NCI-H345 treated with DMSO at 0.1 percent for 48 hours (cell line): ENCODE measurements around the gene CEBPZ.
"Not testable (repeated sequence)": the region's sequence is repeated elsewhere in the genome, so short reads cannot be mapped to it uniquely, and the experiment has no call there.

Source experiments
- DNase-seq: peaks from one replicate; lab custom pipeline; 2025; ENCODE audit not compliant: unreplicated experiment; lab: John Stamatoyannopoulos, UW

The CEBPZ gene, protein sequence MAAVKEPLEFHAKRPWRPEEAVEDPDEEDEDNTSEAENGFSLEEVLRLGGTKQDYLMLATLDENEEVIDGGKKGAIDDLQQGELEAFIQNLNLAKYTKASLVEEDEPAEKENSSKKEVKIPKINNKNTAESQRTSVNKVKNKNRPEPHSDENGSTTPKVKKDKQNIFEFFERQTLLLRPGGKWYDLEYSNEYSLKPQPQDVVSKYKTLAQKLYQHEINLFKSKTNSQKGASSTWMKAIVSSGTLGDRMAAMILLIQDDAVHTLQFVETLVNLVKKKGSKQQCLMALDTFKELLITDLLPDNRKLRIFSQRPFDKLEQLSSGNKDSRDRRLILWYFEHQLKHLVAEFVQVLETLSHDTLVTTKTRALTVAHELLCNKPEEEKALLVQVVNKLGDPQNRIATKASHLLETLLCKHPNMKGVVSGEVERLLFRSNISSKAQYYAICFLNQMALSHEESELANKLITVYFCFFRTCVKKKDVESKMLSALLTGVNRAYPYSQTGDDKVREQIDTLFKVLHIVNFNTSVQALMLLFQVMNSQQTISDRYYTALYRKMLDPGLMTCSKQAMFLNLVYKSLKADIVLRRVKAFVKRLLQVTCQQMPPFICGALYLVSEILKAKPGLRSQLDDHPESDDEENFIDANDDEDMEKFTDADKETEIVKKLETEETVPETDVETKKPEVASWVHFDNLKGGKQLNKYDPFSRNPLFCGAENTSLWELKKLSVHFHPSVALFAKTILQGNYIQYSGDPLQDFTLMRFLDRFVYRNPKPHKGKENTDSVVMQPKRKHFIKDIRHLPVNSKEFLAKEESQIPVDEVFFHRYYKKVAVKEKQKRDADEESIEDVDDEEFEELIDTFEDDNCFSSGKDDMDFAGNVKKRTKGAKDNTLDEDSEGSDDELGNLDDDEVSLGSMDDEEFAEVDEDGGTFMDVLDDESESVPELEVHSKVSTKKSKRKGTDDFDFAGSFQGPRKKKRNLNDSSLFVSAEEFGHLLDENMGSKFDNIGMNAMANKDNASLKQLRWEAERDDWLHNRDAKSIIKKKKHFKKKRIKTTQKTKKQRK

DNA sequence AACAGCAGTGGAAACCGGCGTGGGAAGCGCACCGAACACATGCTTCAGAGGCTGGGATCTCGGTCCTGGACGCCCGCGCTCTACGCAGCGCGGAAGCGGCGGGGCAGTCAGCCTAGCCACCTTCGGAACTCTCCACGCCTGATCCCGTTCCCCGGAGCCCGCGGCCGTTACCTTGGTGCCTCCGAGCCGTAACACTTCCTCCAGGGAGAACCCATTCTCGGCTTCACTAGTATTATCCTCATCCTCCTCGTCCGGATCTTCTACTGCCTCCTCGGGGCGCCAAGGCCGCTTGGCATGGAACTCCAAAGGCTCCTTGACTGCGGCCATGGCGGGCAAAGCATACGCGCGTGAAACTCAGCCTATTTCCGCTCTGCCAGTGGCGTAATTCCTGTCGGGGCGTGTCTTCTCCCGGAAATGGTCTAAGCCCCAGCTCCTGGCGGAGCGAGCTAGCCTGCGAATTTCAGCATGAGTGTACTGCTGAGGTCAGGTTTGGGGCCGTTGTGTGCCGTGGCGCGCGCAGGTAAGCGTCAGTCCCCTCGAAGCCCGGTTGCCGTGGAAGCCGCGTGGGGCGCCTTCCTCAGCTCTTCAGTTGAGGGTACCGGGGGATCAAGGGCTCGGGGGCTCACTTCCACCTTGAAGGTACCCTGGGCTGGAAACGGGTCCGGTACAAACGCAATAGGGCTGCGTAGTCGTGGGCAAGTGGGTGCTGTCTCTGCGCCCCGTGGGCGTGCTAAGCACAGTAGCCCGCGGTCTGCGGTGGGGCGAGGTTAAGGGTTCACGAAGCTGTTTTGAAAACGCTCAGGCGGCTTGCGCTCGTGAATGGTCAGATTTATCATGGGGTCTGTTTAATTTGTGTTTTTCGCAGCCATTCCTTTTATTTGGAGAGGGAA lies at the start of gene CEBPZ, which contains the start of gene NDUFAF7:
Gene CEBPZ, minus strand, starts transcription at position 356 of the 890 bp plus-strand sequence. Its CDS starts 29 bp downstream, at position 327.
Gene NDUFAF7, plus strand, starts transcription at position 418 of the 890 bp plus-strand sequence. Its CDS starts 48 bp downstream, at position 466.
- peak; percentile 86 for DNase-seq

DNA sequence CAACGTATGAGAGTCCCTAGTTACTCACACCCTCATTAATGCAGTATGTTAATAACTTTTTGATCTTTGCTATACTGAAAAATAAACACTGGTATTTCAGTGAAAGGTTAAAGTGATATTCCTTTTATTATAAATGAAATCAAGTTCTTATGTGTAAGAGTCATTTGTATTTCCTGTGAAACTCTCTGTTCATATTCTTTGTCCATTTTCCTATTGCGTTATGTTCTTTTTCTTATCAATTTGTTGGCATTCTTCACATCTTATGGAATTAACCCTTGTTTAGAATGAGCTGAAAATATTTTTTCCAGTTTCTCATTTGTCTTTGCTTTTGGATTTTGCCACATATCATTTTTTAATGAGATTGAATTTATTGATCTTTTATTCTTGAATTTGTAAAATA lies 44.9 kb upstream of the CEBPZ start:
- DNase-seq: no peak

DNA sequence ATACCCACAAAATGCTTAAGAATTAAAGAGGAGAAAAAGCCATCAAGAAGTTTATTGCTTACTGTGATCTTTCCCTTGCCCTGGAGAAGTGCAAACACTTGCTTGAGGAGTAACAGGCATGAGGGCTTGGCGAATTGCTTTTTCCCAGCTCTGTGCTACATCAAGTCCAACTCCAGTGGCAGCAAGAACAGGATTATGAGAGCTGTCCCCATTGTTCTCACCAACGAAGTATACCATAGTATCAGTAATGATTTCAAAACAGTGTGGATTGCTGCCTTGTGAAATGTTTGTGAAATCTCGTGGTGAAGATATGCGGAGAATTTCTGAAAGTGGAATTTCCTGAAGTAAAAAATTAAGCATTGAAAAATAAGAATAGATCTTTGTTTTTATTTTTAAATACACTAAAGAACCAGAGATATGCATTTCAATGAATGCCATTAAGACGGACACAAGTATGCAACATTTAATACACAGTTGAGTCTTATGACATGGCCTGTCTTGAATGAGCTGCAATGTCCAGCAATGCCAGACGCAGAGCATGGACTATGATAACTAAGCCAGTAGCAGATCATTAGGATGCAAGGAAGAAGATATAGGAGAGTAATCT lies 43.1 kb upstream of the CEBPZ start:
- no peak for DNase-seq

DNA sequence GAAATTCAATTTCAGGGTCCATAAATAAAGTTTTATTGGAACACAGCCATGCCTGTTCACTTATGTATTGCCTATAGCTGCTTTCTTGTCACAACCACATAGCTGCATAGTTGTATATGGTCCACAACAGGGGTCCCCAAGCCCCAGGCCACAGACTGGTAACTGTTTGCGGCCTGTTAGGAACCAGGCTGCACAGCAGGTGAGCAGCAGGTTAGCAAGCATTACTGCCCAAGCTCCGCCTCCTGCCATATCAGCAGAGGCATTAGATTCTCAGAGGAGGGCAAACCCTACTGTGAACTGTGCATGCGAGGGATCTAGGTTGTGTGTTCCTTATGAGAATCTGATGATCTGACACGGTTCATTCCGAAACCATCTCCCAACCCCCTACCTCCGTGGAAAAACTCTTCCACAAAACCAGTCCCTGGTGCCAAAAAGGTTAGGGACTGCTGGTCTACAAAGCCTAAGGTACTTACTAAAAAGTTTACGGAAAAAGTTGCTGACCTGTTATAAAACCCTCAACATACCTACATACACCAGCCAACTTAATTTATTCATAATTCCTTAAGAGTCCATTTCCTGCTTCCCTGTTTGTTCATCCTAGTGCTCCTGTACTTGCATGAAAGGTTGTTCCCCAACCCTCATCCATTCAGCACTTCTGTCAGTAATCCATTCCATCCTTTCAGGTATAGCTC lies 40.1 kb upstream of the CEBPZ start:
- DNase-seq: no peak

DNA sequence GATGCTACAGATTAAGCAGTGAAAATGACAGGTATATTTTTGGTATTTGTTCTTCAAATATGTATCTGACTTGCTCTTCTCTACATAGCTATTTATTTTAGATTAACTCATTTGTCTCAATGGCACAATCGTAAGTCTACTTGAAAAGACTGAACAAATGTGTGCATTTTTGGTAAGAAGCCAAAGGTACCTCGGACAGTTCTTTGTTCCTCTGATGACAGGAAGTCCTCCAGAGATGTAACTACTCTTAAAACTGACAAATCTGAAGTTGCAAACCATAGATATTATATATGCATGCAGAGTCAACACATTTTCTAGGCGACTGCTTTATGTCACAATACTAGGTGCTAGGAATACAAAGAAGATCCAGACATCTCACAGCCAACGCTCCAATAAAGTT lies 36.7 kb upstream of the CEBPZ start:
- no peak for DNase-seq

DNA sequence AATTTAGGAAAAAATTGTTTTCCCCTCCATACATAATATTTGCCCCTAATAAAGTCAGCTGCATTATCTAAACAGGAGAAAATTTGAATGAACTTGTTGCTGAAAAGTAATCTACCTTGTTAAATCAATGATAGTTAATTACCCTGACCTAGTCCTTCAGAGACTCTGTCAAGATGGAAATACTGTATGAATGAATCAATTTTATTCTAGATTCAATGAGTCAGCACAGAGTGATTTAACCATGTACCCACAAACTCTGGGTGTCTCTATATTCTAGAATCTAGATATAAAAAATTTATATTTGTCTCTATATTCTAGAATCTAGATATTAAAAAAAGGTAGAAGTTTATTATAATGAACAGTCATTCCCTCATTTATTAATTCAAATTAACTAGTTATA lies 36.3 kb upstream of the CEBPZ start:
- DNase-seq: no peak

DNA sequence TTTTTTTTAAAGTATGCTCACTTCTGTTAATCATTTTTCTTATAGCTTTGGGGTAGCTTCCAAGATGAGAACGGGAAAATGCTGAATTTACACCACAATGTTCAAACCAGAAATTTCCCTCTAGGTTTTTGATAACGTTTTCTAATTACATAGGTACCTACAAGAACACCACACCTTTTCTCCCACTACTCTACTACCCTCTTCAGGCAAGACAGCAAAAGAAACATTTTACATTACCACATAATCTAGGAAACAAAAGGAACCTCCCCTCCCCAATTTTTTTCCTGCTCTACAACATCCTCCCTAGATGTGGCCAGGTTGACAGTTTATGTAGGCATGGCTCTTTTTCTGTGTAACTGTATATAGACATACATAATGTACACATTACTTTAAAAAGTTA lies 32.4 kb upstream of the CEBPZ start:
- DNase-seq: no peak

DNA sequence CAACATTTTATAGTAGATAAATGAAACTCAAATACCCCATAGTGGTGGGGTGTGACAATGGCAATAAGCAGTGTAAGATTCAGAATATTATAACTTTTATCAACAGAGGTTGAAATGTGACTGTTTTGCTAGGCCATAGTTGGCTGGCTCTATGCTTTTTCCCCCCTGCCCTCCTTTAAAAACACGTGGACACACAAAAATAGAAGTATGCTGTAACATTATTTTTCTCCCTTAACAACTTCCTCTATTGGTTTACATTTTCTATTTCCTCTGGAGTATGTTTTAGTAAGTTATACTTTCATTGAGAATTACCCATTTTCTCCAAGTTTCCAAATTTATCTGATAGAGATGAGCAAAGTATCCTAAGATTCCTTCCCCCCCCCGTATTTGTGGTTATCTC lies 31.1 kb upstream of the CEBPZ start:
- DNase-seq: no peak

DNA sequence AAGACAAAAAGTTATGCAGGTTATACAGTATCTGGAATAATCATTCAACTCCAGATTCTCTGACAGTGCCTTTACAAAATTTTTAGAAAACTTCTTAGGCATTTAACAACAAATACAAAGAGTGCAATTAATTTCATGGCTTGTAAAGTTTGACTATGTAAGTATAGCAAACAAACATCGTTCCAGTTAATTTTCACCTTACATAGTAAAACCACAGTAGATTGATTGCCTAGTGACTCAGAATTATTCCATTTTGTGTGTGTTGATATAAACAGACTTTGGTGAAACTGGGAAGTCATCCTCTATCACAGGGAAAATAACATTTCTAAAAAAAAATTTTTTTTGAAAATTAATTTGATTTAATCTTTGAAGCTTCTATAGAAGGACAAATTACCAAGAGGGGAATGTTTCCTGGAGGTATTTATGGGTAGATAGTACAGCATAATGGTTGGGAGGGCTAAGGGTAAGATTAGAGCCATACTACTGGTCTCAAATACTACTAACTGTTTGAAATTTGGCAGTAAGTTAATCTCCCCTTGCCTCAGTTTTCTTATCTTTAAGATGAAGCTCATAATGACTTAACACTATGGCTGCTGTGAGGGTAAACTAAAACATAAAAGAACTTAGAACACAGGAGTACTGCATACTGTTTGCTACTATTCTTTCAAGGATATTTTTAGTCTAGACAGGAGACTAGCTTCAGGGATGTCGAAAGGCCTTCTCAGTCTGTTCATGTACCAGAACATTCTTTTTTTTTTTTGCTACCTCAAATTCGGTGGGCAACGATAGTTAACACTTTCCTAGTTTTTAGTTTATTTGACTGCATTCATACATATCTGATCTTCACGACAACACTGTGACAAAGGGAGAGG lies 19.7 kb upstream of the CEBPZ start:
- no peak for DNase-seq

DNA sequence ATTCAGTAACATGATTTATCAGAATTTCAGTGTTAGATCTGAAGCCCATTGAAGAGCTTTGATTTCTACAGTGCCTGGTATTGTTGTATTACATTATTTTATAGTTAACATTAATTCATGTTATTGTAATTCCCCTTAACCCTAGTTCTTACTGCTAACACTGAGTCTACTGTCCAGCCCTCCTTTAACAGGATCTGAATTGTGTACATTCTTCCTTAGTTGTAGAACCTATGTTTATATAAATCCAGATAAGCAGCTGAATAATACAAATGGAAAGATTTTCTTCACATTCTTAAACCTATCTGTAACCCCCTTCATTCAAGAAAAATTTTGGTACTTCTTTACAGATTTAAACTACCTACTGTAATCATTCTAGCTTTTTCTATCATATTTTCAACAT lies 14.8 kb upstream of the CEBPZ start:
- no peak for DNase-seq

DNA sequence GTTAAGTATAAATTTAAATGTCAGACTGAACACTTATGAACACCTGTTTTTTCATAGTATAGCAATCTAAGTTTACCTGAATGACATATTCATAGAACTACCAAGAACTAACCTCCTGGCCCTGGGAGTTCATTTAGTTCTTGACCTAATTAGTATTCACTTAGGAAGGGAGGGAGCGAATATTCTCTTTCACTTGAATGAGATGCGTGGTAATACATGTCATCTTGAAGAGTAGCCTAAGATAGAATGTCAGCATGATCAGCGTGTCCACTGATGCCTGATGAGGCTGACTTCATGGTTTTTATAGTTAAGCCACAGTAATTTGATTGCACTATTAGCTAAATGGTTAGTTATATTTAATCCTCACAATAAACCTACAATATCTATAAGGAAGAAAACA lies 13.4 kb upstream of the CEBPZ start:
- DNase-seq: no peak

DNA sequence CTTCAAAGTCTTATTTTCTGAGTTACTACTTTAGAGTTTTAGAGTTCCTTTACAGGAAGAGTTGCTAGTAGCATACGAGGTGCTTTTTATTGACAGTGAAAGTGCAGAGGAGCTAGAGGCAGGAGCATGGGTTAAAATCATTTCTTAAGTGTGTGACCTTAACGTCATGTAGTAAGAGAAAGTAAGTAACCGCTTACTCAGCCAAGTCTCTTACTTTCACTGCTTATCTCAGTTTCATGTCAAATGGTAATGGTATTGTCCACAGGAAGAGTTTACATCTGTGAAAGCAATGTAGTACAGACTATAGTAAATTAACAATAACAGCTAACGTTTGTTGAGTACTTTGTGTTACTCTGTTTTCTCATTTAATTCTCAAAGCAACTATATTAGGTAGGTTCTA lies 12.6 kb upstream of the CEBPZ start:
- no peak for DNase-seq

DNA sequence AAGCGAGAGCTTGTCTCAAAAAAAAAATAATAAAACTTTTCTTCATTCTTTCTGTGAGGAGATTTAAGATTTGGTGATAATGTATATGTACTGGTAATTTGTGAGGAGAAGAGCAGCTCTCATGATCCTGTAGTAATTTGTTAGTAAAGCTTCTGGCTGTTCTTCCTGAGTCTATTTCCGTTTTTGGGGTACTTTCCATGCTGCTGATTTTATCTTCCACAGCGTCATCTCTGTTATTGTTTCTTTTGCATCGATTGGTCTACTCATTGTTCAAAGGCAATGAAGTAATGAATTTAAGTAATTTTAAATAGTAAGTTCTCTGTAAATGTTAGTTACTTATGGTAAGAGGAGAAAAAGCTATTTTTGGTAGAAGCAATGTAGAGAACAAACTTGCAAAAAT lies 12.0 kb upstream of the CEBPZ start:
- no peak for DNase-seq

DNA sequence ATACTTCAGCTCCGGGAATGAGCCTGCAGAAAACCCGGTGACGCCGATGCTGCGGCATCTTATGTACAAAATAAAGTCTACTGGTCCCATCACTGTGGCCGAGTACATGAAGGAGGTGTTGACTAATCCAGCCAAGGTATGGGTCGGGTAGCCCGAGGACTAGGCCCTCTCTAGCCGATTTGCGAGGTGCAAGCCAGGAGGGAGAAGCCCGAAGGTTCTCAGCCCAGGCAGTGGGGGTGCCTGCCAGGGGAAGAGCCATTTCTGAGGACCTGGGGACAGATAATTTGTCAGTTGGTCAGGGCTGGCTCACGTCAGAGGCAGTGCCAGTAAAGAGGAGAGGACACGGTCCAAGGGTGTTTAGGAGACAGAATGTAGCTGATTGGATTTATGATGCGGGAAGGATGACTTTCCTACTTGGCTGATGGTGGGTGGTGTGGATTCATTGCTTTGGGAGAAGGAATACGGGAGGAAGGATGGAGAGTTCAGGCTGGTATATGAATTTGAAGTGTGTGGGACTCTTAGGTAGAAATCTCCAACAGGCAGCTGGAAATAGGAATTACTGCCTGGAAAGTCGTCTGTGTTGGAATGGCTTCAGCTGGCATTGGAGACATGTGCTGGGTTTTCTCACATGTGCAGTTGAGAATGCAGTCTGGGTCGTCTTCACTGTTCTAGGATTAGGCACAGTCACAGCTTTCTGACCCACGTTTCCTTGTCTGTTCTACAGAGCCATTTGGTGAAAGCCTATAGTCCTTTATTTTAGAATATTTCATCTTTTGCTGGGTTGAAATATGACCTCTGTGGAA lies 936 bp upstream of the CEBPZ start:
- DNase-seq: no peak

DNA sequence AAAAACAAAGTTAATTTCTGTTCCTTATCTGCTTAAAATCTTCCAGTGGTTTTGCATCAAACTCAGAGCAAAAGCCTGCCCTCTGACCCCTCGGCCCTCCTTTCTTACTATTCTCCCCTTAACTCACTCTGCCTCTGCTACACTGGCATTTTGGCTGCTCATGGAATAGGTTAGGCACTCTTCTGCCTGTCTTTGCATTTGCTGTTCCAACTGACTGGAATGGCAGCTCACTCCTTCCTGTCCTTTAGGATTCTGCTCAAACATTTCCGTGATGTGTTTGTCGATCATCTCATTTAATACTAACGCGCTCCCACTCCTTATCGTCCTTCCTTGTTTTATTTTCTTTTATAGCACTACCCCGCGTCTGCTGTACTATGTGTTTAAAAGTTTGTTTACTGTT lies 815 bp downstream of the CEBPZ start:
- DNase-seq: no peak

DNA sequence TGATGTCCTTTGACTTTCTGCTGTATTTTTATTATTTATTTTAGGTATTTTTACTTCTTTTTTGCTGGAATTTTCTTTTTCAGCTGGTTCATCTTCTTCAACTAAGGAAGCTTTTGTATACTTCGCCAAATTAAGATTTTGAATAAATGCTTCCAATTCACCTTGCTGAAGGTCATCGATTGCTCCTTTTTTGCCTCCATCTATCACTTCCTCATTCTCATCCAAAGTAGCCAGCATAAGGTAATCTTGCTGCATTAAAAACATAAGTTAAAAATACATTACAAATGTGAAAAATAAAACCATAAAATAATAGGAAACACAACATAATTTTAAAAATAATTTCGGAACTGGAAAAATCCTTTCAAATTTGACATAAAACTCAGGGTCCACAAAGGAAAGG lies 2.6 kb downstream of the CEBPZ start:
- DNase-seq: no peak

DNA sequence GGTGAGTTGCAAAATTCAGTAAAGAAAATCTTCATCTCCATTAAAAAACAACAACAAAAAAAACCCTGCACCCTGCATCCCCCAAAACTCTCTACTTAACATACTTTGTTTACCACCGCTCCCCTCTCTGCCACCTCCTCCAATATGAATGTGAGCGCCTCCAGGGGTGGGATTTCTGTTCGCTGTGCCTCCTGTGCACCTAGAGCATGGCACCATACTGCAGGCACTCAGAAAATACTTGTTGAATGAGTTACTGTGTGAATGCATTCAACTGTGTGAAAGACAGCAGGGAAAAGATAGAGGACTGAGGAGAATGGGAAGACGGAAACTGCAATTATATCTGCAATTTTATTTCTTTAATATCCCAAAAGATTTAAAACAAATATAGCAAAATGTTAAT lies 4.5 kb downstream of the CEBPZ start:
- DNase-seq: no peak

DNA sequence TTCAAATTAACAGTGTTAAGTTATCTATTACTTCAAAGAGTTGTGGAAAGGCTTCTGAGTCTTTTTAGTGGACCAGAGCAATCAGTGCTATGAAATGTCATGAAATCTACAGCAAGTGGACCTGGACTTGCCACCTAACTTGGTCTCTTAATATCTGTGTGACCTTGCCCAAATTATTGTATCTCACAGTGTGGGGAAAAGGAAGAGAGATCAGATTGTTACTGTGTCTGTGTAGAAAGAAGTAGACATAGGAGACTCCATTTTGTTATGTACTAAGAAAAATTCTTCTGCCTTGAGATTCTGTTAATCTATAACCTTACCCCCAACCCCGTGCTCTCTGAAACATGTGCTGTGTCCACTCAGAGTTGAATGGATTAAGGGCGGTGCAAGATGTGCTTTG lies 6.3 kb downstream of the CEBPZ start:
- DNase-seq: not testable (repeated sequence)
